Smooth muscle cell of bladder (primary cell): ENCODE data around the gene CREBZF. TPM values are rescaled to one million over a fixed set of nuclear protein-coding genes. Genes with fewer than 3 reads are reported as not detected.

Source experiments
- total RNA-seq: library from RNA; depleted of rRNA; stranded (reverse); fragments of >200 nt; gene quantifications from 2 replicates; pipeline ENCODE4 v1.2.3, GENCODE V29; 2014

The CREBZF gene
- 31.0 and 32.4 TPM in 2 replicates for total RNA-seq

GRCh38 chr11:85664615-85665481, at the start of gene CREBZF:
Gene CREBZF (minus strand): TSS chr11:85665129. CDS start chr11:85664875, 254 bp downstream.

GRCh38 chr11:85685820-85686459, 21.0 kb upstream of the CREBZF start, which contains the start of gene CCDC89:
Gene CCDC89 (minus strand): TSS chr11:85686195. CDS start chr11:85686130, 65 bp downstream.

GRCh38 chr11:85647604-85648299, 17.2 kb downstream of the CREBZF start, which contains the start of gene TMEM126A:
Gene TMEM126A (plus strand): TSS chr11:85647967. CDS start chr11:85650256, 2,289 bp downstream.

GRCh38 chr11:85627998-85628770, 36.7 kb downstream of the CREBZF start, which contains the start of gene TMEM126B:
Gene TMEM126B (plus strand): TSS chr11:85628593. CDS start chr11:85628608, 15 bp downstream.

GRCh38 chr11:85627332-85627997, 37.5 kb downstream of the CREBZF start, which contains the start of gene DLG2:
Gene DLG2 (minus strand): TSS chr11:85627344.

Other genes starting within 250 kb of the CREBZF start
- 0.85 and 1.6 TPM in 2 replicates for gene DLG2, start 37.8 kb downstream of the CREBZF start, total RNA-seq
- gene TMEM126B, start 36.5 kb downstream of the CREBZF start, total RNA-seq = 42.4 and 43.5 TPM in 2 replicates
- gene TMEM126A, start 17.2 kb downstream of the CREBZF start, total RNA-seq = 41.5 and 48.1 TPM in 2 replicates
- gene CCDC89, start 21.1 kb upstream of the CREBZF start, total RNA-seq = 3.3 and 4.3 TPM in 2 replicates
- 29.2 and 33.4 TPM in 2 replicates for gene SYTL2, start 146.0 kb upstream of the CREBZF start, total RNA-seq
- 0.18 TPM in 1 of 2 replicates, not detected in the other for gene CCDC83, start 190.3 kb upstream of the CREBZF start, total RNA-seq